Stimulated activated CD4-positive, alpha-beta T cell treated with anti-CD3 and anti-CD28 coated beads, Interleukin-2, amount 100 ng/mL, for 24 hours (primary cell): Measurements from ENCODE around the gene PLD5.

Experiments used
- DNase-seq, 2 donors: peaks; one replicate each; pipeline ENCODE4 v3.0.0-alpha.2; 2020

Gene PLD5

DNA sequence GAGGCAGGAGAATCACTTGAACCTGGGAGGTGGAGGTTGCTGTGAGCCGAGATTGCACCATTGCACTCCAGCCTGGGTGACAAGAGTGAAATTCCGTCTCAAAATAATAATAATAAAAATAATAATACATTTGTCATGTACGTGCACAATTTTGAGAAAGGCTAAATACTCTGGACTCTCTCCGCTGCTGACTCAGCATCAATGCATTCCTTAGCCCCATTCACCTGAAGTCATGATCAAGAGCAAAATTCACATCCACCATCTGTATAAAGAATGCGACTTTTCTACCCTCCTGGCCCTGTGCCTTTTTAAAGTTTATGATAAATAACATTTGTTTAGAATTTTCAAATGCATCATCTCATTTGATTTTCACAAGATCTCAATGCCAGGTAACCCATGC, 490.1 kb downstream of the PLD5 start:
- no peak for DNase-seq

DNA sequence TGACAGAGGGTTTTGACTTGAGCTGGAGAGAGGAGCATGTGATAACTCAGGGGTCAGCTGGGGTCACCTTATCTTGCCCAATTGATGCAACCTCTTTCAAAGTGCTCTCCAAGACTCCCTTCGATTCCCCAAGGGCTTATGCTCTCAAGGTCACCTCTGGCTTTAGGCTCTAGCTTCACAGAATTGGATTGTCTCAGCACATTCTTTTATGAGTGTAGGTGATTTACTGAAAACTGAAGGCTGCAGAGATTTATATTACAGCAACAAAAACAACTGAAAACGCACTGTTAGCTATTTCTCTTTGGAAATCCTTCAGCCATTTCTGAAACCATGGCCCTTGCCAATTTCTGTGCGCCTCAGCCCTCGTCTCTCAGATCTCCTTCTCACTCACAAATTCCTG, 491.1 kb downstream of the PLD5 start:
- no peak for DNase-seq
